NCI-H526 treated with DMSO at 0.1 percent for 48 hours (cell line): Measurements from ENCODE around the gene C5orf24.
"Not testable (repeated sequence)": the region's sequence is repeated elsewhere in the genome, so short reads cannot be mapped to it uniquely, and the experiment has no call there.

Experiments used
- DNase-seq: peaks from one replicate; lab custom pipeline; 2025; lab: John Stamatoyannopoulos, UW

Gene C5orf24

GRCh38 chr5:134857401-134857800, 11.6 kb downstream of the C5orf24 start:
- DNase-seq = no peak

DNA sequence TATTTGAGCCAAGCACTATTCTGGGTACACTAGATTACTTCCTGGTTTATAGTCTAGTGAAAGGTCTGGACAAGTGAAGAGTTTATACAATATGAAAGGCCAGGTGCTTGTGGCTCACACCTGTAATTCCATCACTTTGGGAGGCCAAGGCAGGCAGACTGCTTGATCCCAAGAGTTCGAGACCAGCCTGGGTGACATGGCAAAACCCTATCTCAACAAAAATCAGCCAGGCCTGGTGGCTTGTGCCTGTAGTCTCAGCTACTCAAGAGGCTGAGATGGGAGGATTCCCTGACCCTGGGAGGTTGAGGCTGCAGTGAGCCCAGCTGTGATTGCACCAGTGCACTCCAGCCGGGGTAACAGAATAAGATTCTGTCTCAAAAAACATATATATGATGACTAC, 18.9 kb downstream of the C5orf24 start:
- no peak for DNase-seq

- no peak for DNase-seq
Measured at GRCh38 chr5:134873494-134873893, 27.7 kb downstream of the C5orf24 start.

- DNase-seq = peak; percentile 52
Measured at GRCh38 chr5:134873987-134874830, 28.4 kb downstream of the C5orf24 start, which contains the start of gene TXNDC15. Gene TXNDC15, plus strand, starts transcription at chr5:134874371. Its CDS starts 57 bp downstream, at chr5:134874428.

DNA sequence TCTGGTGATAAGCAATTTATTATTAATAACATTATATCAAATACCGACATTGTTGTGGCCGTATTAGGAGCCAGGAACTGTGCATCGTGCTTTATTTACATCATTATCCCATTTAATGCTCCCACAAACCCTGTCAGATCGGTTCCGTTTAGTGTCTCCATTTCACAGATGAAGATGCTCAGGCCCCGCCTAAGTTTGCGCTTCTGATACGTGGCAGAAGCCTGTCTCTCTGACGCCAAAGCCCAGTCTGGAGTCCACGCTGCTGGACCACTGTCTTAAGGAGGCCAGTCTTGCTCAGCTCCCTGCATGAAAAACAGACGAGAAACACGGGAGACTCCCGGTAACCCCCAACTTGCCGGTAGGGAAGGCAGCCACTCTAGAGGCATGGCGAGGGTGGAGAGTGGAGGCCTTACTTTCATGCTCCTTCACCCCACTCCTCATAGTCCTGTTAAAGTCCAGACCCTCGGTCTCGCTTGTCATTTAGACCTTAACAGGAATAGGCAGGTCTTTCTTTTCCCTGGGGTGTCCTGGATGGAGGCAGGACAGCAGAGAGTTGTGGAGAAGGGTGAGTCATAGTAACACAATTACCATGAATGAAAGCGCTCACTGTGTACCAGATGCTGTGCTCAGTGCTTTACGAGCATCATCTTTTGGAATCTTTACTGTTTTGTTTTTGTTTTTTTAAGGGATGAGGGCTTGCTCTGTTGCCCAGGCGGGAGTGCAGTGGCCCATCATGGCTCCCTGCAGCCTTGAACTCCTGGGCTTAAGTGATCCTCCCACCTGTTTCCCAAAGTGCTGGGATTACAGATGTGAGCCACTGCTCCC, 29.3 kb downstream of the C5orf24 start:
- peak; percentile 20 for DNase-seq

GRCh38 chr5:134877159-134877558, 31.4 kb downstream of the C5orf24 start:
- no peak for DNase-seq

- DNase-seq = no peak
Measured at GRCh38 chr5:134878403-134878802, 32.6 kb downstream of the C5orf24 start.

DNA sequence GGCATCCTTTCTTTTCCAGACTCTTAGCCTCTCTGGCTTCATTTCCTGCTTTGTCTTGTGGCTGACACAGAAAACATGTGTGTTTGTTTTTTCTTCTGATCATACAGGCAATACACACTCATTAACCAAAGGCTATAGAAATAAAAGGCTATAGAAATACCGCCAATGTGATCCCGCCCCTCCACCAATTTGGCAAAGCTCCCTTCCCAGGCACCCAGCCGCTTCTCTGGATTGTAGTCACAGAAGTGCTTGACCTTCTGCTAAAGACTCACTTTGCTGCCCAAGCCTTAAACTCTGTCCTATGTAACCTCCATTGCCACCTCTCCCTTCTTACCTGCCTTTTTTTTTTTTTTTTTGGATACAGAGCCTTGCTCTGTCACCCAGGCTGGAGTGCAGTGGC, 33.7 kb downstream of the C5orf24 start:
- no peak for DNase-seq

DNA sequence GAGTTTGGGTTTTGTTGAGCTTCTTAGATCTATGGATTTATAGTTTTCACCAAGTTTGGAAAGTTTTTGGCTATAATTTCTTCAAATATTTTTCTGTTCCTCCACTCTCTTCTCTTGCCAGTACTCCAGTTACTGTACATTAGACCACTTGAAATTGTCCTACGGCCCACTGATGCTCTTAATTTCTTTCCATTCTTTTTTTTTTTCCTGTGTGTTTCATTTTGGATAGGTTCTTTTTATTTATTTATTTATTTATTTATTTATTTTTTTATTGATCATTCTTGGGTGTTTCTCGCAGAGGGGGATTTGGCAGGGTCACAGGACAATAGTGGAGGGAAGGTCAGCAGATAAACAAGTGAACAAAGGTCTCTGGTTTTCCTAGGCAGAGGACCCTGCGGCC, 35.2 kb downstream of the C5orf24 start:
- DNase-seq = not testable (repeated sequence)

GRCh38 chr5:134881711-134882110, 35.9 kb downstream of the C5orf24 start:
- not testable (repeated sequence) for DNase-seq

GRCh38 chr5:134887593-134888159, 41.9 kb downstream of the C5orf24 start:
- DNase-seq = no peak

- no peak for DNase-seq
Measured at GRCh38 chr5:134889335-134889734, 43.6 kb downstream of the C5orf24 start.

DNA sequence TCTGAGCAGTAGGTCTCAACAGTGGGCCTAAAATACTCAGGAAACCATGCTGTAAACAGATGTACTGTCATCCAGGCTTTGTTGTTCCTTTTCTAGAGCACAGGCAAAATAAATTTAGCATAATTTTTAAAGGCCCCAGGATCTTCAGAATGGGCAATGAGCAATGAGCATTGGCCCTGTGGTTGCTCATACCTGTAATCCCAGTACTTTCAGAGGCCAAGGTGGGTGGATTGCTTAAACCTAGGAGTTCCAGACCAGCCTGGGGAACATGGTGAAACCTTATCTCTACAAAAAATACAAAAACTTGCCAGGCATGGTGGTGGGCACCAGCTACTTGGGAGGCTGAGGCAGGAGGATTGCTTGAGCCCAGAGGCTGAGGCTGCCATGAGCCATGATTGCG, 45.7 kb downstream of the C5orf24 start:
- DNase-seq = no peak

- no peak for DNase-seq
Measured at GRCh38 chr5:134892282-134892681, 46.5 kb downstream of the C5orf24 start.

GRCh38 chr5:134892926-134893325, 47.2 kb downstream of the C5orf24 start:
- DNase-seq = no peak

DNA sequence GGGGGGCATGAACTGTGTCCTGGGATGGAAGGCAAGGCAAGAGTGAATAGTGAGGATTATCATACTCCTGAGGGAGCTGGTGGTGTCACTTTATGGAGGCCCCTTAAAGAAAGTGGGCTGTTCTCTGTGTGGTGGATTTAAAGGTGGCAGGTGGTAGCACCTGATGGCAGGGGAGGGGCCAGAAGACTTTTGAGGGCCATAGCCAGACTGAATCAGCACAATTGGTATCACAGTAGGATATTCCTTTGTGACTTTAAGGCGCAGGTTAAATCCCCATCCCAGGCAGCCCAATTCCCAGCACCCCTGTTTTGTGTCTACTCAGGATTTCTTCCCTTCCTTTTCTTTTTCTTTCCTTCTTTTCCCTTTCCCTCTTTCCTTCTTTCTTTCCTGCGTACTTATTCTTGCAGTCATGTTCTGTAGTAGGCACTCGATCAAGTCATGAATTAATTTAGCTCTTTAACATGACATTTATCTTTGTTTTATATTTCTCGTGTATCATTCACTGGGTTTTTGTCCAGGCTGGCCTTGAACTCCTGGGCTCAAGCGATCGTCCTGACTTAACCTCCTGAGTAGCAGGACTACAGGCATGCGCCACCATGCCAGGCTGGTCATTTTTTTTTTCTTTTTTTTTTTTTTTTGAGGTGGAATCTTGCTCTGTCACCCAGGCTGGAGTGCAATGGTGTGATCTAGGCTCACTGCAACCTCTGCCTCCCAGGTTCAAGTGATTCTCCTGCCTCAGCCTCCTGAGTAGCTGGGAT, 48.2 kb downstream of the C5orf24 start:
- DNase-seq = no peak

- no peak for DNase-seq
Measured at GRCh38 chr5:134902071-134902801, 56.5 kb downstream of the C5orf24 start.

DNA sequence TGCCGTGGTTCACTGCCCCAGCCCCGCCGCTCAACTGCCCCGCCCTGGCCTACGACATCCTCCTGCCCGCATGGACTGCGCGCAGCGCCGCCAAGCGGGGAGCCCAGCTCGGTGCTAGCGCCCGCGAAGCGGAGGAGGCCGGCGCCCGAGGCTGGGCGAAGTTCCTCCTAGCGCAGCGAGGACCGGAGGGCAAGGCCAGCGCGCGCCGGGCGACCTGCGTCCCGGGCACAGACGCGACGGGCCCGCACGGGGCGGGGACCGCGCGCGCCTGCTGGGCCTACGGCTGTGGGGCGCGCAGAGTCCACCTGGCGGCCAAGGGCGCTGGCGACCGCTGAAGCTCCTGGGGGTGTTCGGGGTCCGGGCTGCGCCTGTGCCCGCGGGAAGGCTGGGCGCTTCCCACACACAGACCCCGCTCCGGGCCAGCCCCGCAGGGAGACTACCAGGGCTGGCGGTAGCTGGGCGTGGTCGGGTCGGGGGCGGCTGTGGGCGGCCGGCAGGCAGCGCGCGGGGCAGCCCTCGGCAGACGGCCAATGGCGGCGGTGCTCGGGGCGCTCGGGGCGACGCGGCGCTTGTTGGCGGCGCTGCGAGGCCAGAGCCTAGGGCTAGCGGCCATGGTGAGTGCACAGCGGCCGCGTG, 59.0 kb downstream of the C5orf24 start, which contains the start of gene PCBD2:
TSS of gene PCBD2 (plus strand) at position 522 of the 636 bp plus-strand sequence. CDS start at position 531, 9 bp downstream.
- peak; percentile 55 for DNase-seq

DNA sequence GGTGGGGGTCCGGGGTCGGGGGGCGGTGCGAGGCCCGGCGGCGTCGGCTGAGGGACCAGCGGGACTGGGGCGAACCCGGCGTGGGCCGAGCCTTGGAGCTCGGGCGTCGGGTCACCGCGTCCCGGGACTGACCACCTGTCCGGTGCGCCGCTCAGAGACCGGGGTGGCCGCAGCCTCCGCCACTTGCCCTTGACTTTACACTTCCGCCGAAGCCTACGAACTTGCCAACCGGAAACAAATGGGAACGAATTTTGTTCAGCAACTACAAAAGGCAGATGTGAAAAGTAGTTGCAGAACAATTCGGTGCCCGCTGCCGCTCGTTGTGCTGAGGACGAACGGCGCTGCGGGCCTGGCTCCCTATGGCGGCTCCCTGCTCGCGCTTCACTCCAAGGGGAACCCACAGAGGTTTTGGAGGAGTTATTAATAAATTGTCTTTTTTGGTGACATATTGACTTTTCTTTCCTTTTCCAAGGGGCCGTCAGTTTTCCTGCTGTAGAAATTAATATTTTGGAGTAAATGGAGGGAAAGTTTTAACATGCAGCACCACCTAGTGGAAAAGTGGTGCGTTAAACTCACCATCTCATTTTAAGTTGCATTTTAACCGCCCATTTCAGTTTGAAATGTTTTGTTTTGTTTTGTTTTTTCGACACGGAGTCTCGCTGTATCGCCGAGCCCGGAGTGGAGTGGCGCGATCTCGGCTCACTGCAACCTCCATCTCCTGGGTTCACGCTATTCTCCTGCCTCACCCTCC, 59.7 kb downstream of the C5orf24 start:
- peak; percentile 48 for DNase-seq

- DNase-seq = no peak
Measured at GRCh38 chr5:134906811-134907210, 61.0 kb downstream of the C5orf24 start.
